ENCODE measurements around the gene BRAF.
"Not testable (repeated sequence)": the region's sequence is repeated elsewhere in the genome, so short reads cannot be mapped to it uniquely, and the experiment has no call there.

BRAF gene

DNA sequence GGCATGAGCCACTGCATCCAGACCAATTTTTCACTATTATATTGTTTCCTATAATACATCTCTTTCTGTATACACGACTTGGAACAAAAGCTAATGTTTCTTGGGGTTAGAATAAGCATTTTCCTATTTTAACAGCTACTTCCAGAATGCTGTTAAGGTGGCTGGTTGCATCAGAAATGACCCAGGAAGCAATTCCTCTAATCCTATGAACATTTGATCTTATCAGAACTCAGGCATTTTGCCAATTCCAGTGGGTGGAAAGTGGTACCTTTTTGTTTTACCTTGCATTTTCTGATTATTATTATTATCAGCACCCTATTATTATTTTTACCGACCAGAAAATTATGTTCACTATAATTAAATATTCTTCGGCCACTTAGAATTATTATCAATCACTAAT is 154.9 kb downstream of the BRAF start:
- no peak for DNase-seq (ENCODE audit: low read depth)

DNA sequence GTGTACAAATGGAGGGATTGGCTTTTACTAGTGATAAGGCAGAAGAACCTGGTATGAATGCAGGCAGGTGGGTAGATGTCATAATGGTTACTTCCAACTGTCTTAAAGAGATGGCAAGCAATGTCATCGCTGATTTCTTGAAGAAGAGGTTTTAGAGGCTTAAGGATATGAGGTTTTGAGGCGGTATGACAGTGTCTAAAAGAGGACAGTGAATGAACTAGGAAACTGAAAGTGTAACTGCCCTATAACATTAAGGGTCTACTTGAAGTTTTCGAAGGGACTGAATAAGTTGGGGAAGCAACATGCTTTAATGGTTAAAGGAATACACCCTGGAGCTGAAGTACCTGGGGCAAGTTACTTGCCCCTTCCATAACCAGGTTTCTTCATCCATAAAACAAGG is 157.3 kb downstream of the BRAF start:
- no peak for DNase-seq (ENCODE audit: low read depth)

DNA sequence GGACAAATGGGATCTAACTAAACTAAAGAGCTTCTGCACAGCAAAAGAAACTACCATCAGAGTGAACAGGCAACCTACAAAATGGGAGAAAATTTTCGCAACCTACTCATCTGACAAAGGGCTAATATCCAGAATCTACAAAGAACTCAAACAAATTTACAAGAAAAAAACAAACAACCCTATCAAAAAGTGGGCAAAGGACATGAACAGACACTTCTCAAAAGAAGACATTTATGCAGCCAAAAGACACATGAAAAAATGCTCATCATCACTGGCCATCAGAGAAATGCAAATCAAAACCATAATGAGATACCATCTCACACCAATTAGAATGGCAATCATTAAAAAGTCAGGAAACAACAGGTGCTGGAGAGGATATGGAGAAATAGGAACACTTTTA is 159.3 kb downstream of the BRAF start:
- DNase-seq (ENCODE audit: low read depth) = not testable (repeated sequence)

DNA sequence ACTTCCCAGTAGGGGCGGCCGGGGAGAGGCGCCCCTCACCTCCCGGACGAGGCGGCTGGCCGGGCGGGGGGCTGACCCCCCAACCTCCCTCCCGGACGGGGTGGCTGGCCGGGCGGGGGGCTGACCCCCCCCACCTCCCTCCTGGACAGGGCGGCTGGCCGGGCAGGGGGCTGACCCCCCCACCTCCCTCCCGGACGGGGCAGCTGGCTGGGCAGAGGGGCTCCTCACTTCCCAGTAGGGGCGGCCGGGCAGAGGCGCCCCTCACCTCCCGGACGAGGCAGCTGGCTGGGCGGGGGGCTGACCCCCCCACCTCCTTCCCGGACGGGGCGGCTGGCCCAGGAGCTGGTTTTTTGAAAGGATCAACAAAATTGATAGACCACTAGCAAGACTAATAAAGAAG is 161.6 kb downstream of the BRAF start:
- DNase-seq (ENCODE audit: low read depth) = not testable (repeated sequence)

DNA sequence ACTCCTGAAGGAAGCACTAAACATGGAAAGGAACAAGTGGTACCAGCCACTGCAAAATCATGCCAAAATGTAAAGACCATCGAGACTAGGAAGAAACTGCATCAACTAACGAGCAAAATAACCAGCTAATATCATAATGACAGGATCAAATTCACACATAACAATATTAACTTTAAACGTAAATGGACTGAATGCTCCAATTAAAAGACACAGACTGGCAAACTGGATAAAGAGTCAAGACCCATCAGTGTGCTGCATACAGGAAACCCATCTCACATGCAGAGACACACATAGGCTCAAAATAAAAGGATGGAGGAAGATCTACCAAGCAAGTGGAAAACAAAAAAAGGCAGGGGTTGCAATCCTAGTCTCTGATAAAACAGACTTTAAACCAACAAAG is 163.4 kb downstream of the BRAF start:
- DNase-seq (ENCODE audit: low read depth) = not testable (repeated sequence)

DNA sequence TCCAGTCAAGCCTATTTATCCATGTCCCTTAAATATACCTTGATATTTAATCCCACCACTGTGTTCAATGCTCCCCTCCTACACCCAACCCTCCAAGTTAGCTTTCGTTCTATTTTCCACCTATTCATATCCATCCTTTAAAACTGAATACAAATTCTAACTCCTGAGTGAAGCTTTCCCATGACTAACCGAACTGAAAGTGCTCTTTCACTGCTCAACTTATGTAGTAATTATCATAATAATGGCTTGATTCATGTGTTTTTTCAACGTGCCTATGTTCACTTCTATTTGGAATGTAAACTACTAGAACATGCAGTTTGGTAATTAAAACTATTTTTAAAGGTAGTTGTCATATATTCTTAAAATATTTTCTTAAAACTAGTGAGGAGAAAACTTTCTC is 170.2 kb downstream of the BRAF start:
- DNase-seq (ENCODE audit: low read depth) = no peak

DNA sequence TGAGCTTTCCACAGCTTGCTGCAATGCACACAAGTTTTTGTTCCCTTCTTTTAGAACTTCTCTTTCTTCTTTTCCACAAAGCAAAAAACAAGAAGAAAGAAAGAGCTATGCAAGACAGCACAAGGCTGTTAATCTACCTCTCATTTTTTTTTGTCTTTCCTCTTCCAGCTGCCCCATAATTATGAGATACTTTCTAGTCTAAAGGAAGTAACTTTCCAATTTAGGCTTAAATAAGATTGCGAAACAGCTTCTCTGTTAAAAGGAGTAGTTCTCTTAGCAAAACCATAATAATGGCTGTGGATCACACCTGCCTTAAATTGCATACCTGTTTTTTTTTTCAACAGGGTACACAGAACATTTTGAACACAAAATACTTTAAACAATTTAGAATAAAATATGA is 172.2 kb downstream of the BRAF start:
- no peak for DNase-seq (ENCODE audit: low read depth)

DNA sequence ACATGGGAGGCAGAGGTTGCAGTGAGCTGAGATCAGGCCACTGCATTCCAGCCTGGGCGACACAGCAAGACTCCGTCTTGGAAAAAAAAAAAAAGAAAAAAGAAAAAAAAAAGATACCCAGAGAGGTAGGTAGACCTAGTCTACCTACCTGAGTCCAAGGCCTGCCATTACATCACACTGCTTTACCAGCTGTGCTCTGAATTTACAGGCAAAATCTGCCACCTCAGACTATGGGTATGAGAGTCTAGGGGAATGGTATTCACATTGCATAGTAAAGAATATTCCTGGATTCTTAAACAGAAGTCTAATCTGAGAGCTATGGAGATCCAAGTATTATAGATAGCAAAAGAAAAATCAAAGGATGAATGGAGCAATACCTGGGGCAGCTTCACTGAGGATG is 178.0 kb downstream of the BRAF start:
- no peak for DNase-seq (ENCODE audit: low read depth)

DNA sequence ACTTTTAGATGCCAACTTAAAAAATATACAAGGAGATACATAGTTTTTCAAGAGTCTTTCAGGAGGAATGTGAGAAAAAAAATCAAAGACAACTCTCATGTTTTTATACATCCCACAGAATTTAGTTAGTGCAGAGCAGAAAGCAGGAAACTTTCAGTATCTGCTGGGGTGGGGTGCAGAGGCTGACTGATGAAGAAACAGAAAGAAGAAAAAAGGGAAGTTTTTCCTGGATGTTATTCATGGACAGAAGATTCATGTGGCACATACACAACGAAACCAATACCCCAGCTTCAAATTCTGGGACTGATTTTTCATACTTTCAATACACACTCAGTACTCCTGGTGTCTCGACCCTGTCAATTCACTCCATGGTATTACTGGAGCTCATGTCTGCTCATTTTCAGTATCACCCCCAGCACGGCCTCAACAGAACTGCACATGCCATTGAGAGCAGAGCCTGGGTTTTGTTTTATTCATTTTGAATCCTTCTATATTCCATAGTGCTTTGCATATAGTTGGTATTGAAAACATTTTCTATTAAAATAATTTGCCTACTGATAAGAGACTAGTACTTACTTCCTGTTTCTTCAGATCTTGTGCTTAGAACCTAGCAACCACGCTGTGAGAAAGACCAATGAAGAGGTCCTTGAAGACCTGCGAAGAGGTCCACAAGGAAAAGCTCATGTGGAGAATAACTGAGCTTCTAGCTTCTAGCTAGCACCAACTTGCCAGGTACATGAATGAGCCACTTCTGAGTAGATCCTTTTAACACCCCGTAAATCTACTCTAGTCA is 179.3 kb downstream of the BRAF start:
- no peak for DNase-seq (ENCODE audit: low read depth)

DNA sequence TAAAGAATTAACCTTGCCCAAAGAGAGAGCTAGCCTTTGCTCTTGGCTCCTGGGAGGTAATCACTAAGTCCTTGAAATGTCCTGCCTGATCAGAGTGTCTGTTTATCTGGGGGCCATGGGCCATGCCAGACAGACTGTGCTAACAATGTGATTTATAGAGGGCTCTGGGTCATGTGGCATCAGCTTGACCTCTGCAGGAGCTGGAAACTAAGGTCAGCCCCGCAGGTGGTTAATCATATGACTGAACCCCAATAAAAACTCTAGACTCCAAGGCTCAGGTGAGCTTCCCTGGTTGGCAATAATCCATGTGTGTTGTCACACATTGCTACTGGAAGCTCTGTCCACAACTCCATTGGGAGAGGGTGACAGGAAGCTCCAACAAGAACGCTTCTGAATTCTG is 180.7 kb downstream of the BRAF start:
- no peak for DNase-seq (ENCODE audit: low read depth)

DNA sequence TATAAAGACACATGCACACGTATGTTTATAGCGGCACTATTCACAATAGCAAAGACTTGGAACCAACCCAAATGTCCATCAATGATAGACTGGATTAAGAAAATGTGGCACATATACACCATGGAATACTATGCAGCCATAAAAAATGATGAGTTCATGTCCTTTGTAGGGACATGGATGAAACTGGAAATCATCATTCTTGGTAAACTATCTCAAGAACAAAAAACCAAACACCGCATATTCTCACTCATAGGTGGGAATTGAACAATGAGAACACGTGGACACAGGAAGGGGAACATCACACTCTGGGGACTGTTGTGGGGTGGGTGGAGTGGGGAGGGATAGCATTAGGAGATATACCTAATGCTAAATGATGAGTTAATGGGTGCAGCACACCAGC is 181.5 kb downstream of the BRAF start:
- not testable (repeated sequence) for DNase-seq (ENCODE audit: low read depth)

DNA sequence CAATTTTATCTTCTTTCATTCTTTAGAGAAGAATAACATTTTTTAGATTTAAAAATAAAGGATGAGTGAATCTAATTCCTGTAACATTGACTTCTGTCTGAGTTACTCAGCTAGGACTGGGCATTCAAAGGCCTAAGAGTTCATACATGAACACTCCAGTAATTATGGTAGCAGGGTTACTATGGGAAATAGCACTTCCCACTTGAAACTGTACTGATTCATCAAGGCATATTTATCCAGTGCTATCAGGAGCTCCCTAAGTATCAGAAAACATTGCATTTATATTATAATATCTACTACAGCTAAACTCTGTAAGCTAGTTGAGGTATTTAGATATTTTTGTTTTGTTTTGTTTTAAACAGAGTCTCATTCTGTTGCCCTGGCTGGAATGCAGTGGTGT is 186.4 kb downstream of the BRAF start:
- no peak for DNase-seq (ENCODE audit: low read depth)

DNA sequence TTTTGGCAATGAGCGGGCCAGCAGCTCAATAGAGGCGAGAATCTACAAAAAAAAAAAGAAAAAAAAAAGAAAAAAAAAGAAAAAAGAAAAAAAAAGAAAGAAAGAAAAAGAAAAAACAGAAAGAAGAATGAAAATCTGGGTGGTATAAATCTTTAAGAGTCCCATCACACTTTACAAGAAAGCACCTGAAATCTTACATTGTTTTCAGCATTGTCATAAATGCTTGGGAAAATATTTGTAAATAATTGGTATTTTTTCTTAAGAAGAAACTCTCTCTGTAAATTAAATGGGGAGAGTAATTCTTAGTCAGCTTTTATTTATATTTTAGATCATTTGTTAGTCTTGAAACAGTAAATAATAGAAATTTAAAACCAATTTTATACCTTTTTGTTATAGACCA is 190.0 kb downstream of the BRAF start:
- DNase-seq (ENCODE audit: low read depth) = no peak

DNA sequence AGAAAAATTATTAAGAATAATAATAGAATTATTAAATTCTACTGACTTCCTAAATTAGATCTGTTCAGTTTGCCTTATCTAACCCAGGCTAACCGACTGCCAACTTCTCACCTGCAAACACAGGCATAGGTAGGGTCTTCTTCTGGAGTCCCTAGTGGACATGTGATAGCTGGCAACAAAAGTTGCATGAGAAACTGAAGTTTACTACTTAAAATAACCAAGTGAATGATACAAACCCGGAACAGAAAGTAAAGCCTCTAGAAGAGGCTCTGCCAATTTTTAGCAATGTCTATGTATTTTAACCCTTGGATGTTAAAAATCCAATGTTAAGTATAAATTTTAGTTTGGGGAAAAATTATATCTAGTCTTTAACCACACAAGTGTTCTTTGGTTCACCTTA is 190.6 kb downstream of the BRAF start:
- no peak for DNase-seq (ENCODE audit: low read depth)

DNA sequence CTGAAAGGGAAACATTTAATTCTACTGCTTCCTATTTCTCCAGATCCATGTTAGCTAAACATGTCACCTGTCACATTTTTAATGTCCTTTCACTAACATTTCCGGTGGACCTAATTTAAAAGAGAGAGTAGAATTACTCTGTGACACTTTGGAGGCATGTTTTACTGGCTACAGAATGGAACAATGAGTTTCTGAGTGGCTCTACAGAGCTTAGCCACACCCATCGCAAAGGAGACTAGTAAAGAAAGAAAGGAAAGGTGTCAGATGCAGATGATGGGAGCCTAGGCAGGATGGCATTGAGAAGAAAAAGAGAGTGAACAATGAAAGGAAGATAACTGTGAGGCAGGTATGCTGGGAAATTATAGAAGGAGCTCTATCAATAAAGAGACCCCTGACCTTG is 192.3 kb downstream of the BRAF start:
- DNase-seq (ENCODE audit: low read depth) = no peak

DNA sequence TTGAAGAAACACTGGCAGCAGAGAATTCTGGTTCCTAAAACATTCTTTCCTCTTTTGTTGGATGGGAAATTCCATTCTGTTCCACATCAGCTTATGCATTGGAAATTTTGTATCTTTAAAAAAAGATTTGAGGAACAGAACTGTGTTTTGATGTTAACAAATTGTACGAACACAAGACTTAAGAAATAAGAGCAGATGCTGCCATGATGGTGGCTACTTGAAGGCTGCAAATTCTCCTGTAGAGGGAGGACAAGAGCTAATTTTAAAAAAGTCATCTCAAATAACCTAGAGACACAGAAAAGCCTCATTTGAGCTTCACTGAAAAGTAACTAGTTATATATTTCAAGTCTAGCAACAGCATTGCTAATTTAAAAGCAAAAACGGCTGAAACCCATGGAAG is 198.4 kb downstream of the BRAF start:
- no peak for DNase-seq (ENCODE audit: low read depth)

DNA sequence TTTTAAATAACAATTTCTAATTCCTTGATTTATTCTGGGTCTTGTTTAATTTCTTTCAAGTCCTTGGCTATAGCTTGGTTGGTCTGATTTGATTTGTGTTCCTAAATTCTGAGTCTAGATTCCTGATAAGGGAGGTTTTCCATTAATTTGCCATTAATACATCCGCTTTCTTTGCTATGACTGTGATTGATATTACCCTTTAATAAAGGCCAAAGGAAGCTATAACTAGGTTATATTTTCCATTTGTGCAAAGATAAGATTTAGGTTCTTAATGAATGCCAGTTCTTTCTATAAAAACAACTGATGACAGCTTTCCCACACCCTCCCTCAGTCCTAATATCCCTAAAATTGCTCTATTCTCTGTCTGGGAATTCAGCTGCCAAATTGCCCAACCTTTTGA is 200.0 kb downstream of the BRAF start:
- DNase-seq (ENCODE audit: low read depth) = no peak

DNA sequence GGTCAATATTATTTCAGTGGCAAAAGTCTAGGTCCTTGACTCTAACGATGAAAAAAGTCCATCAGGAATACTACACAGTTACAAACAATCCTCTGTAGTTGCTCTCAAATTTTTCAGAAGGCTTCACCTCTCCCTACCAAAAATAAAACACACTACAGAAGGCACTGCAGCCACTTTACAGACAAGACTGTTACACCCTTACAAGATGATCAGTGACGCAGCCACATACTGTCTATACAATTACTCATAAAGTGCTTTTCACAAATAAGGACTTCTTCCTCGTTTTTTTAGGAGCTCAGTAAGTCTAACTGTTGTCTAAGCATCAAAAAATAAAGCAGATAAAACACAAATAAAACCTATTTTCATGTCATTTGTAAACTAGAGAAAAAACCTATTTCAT is 201.2 kb downstream of the BRAF start:
- no peak for DNase-seq (ENCODE audit: low read depth)

DNA sequence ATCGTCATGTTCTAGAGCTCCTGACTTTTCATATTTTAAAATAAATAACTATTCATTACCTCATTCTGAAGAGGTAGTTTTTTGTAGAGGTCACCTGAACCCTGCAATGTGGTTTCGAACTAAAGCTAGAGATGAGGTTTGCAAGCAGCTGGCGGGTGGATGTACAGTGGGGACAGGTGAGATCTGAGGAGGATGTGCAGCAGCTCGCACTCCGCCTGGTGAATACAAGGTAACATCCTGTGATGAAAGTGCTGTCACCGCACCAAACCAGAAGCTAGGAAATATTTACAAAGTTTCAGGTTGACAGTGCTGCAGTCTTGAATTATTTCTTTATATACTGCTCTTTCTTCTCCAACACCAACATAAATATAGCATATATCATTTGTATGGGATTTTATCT is 201.7 kb downstream of the BRAF start:
- DNase-seq (ENCODE audit: low read depth) = no peak

DNA sequence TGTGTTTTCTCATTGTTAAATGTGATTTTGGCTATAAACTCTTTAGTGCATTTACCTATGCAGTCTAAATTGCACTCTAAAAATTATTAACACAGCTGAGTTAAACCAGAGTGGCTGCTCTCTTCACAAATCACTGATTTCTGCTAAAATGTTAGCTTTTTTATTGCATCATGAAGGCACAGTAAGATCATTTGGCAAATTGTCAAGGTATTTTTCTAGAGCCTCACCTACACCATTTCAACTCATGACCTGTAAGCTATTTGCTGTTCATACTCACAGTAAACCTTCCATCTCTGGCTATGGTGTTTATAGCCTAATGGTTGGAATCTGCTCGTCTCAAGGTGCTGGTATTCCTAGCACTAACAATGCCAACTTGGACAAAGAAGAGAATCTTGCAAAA is 202.5 kb downstream of the BRAF start:
- no peak for DNase-seq (ENCODE audit: low read depth)

DNA sequence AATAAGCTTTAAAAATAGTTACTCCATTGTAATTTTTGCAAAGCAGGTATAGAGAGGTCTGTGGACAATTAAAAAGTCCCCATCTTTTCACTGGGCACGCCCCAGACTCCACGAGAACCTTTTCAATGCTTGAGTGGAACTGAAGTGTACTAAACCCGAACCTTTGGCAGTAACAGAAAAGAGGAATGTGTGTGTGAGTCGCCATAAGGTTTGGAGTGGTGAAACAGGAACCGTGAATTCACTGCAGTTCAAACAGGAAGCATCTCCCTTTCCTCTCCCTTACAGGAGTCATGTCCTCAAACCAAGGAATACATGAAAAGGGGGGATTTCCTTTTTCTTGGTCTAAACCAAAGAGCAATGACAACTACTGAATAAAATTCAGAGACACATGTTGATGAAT is 205.0 kb downstream of the BRAF start:
- DNase-seq (ENCODE audit: low read depth) = no peak

DNA sequence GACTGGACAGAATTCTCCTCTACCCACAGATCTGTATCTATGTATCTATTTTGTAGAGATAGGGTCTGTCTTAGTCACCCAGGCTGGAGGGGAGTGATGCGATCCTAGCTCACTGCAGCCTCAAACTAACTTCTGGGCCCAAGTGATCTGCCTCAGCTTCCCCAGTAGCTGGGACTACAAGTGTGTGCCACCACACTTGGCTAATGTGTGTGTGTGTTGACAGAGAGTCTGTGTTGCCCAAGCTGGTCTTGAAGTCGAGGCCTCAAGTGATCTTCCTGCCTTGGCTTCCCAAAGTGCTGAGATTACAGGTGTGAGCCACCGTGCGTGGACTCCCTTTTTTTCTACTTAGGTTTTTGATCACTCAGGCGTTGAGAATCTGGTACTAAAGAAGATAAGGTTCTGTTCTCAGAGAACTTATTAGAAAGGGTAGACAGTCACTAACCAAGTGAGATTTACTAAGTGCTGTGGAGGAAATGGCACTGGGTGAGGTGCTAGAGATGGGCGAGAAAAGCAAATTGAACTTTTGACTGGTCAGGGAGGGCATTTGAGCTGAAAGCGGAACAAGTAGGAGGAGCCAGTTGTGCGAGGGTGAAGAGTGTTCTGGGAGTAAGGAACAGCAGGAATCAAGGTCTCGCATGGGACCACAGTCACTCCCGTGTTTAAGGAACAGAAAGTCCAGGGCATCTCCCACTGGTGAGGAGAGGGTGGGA is 210.2 kb downstream of the BRAF start:
- no peak for DNase-seq (ENCODE audit: low read depth)

DNA sequence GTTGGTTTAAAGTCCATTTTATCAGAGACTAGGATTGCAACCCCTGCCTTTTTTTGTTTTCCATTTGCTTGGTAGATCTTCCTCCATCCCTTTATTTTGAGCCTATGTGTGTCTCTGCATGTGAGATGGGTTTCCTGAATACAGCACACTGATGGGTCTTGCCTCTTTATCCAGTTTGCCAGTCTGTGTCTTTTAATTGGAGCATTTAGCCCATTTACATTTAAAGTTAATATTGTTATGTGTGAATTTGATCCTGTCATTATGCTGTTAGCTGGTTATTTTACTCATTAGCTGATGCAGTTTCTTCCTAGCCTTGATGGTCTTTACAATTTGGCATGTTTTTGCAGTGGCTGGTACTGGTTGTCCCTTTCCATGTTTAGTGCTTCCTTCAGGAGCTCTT is 212.3 kb downstream of the BRAF start:
- DNase-seq (ENCODE audit: low read depth) = not testable (repeated sequence)

DNA sequence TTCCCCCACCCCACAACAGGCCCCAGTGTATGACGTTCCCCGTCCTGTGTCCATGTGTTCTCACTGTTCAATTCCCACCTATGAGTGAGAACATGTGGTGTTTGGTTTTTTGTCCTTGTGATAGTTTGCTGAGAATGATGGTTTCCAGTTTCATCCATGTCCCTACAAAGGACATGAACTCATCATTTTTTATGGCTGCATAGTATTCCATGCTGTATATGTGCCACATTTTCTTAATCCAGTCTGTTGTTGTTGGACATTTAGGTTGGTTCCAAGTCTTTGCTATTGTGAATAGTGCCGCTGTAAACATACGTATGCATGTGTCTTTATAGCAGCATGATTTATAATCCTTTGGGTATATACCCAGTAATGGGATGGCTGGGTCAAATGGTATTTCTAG is 216.0 kb downstream of the BRAF start:
- not testable (repeated sequence) for DNase-seq (ENCODE audit: low read depth)

Data from stimulated activated CD8-positive, alpha-beta memory T cell treated with anti-CD3 and anti-CD28 coated beads, Interleukin-15, amount 100 ng/mL, for 24 hours (primary cell).